ENCODE measurements around the gene PREX1.

PREX1 gene

DNA sequence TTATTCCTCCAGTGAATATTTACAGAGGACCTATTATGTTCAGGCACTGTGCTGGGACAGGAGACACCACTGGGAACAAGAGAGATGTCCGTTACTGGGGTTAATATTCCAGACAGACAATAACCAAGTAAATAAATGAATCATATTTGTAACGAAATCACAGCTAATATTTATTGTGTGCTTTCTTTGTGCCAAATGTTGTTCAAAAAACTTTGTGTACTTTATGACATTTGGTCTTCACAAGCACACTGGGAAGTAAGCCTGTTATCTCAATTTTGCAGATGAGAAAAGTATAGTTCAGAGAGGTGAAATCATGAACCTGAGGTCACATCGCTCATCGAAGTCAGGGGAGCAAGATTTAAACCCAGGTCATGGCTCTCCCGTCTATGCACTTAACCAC is 36.5 kb upstream of the PREX1 start:
- H3K4me3 ChIP-seq: no peak overlapping the region
- H3K4me1 ChIP-seq: peaks cover 46 to 72% (median 56%) of the 10 kb centered on the region in 10 experiments
- no peaks in the 10 kb centered on the region for H3K36me3 ChIP-seq
- no peaks in the 10 kb centered on the region for H4K20me1 ChIP-seq
- H3K9me3 ChIP-seq (replicated peaks in 1 of 11): no peaks in the 10 kb centered on the region
- no peak overlapping the region for H3K27ac ChIP-seq
- peak overlapping the region; percentile 26 to 83 (median 74) for H3K4me2 ChIP-seq
- peak overlapping the region in 2 of 11 experiments; percentile 25 to 31; a peak in 1 of 22 replicates for H3K9ac ChIP-seq
- no peak for TF ChIP-seq Cebpa-rat (IDR thresholded peaks at IDR 0.05)
- H3K27me3 ChIP-seq: no peaks in the 10 kb centered on the region

DNA sequence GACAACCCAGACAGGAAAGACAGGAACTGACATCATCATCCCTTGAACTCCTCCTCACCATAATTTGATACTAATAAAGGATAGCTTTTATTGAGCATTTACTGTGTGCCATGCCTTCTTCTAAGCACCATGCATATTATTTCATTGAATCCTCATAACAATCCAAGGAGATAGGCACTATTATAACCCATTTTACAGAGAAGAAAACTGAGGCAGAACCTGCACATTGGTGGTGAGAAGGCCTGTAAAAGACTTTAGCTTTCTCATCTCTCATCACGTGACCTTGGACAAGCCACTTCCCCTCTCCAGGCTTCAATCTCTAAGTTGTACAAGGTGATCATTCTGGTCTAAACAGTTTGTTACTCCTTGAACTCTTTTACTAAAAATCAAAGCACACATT is 34.5 kb upstream of the PREX1 start:
- no peaks in the 10 kb centered on the region for H3K36me3 ChIP-seq
- H3K9ac ChIP-seq: no peak overlapping the region
- H3K4me3 ChIP-seq: no peak overlapping the region
- no peaks in the 10 kb centered on the region for H3K9me3 ChIP-seq (replicated peaks in 1 of 11)
- peaks cover 58 to 85% (median 64%) of the 10 kb centered on the region in 10 experiments for H3K4me1 ChIP-seq
- no peaks in the 10 kb centered on the region for H4K20me1 ChIP-seq
- peak overlapping the region in 4 of 11 experiments; percentile 31 to 89 (median 77); a peak in 7 of 22 replicates for H3K4me2 ChIP-seq
- no peak for TF ChIP-seq Cebpa-rat (IDR thresholded peaks at IDR 0.05)
- no peak overlapping the region for H3K27ac ChIP-seq
- no peaks in the 10 kb centered on the region for H3K27me3 ChIP-seq

DNA sequence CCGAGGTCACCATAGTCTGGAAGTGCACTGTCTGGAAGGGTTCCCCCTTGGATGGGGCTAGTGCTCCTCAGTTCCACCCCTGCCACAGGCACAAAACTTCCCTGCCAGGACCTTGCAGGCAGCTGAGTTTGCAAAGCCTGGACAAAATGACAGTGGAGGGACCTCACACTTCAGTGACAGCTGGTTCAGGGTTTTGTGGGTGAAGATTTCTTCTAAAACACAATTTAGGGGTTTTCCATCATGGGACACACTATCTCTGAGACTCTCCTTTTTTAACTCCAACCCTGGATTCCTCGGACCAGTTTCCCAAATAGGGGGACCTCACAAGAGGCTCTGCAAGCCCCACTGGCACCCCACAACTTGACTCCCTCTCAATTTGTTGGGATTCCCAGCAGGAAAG is 33.6 kb upstream of the PREX1 start:
- Histone ChIP-seq H3K9ac (0 out of 22 replicates have a peak overlapping the region, but pooled peaks of 1 of the 11 experiments have one; percentile 32), H3K4me2 (peak overlapping the region in 7 of 11 experiments; percentile 23 to 89 (median 59); a peak in 8 of 22 replicates), H3K27me3 (no peaks in the 10 kb centered on the region), H3K9me3 (replicated peaks in 1 of 11) (no peaks in the 10 kb centered on the region), H3K27ac (no peak overlapping the region), H4K20me1 (no peaks in the 10 kb centered on the region), H3K4me1 (peaks cover 50 to 85% (median 60%) of the 10 kb centered on the region in 10 experiments), H3K36me3 (no peaks in the 10 kb centered on the region), H3K4me3 (no peak overlapping the region)
- TF ChIP-seq Cebpa-rat (IDR thresholded peaks at IDR 0.05): no peak

DNA sequence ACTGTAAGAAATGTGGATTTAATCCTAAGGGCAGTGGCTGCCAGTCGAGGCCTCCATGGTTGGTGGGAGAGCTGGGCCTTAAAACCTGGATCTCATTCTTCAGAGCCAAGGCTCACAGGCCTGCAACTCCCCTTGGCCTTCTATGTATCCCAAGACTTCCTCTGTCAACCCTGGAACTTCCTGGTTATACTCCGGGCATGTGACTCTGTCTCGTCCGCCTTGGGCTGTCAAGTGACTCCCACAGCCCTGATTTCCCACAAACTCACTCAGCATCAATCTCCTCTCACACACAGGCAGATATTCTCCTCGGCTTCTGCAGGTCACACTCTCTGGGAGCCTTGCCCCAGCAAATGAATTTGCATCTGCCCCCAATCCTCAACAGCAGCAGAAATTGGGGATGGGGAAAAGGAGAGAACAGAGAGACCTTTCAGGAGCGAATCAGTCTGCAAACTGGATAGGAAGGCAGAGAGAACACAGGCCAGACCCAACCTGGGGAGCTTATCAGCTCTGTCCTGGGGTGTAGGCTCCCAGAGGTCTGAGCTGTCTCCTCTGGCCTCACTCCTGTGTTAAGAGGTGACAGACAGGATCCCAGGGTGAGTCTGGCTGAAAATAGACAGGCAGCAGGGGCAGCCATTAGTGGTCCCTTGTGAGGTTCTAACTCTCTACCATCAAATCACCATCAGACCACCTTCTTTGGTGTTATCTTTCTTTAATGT is 30.4 kb upstream of the PREX1 start:
- Histone ChIP-seq H3K4me1 (peaks cover 30 to 91% (median 48%) of the 10 kb centered on the region in 10 experiments), H3K9me3 (replicated peaks in 1 of 11) (peaks cover 0 to 3% (median 0%) of the 10 kb centered on the region in 11 experiments; a peak in 2 of 22 replicates), H3K9ac (peak overlapping the region in 2 of 11 experiments; percentile 49 to 79; a peak in 3 of 22 replicates), H3K4me2 (peak overlapping the region in 4 of 11 experiments; percentile 70 to 89 (median 79); a peak in 7 of 22 replicates), H3K27me3 (no peaks in the 10 kb centered on the region), H3K36me3 (no peaks in the 10 kb centered on the region), H4K20me1 (no peaks in the 10 kb centered on the region), H3K4me3 (no peak overlapping the region), H3K27ac (peak overlapping the region in 8 of 11 experiments; percentile 4 to 84 (median 44); a peak in 10 of 22 replicates)
- TF ChIP-seq Cebpa-rat (IDR thresholded peaks at IDR 0.05): no peak

DNA sequence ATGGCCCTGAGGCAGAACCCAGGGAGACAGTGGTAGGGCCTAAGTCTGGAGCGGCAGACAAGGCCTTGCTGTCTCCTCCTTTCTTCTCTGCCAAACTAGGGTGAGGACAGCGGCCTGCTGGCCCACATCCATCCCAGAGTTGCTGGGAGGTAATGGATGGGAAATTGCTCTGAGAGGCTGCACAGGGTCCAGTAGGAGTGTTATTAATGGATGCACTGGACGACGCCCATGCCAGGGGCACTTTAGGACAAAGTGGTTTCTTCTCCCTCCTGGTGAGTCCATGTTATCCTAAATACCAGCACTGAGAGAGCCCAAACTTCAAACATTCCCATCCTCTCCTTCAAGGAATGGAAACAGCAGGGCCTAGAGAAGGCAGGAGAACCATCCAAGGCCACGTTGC is 28.3 kb upstream of the PREX1 start:
- no peaks in the 10 kb centered on the region for H3K27me3 ChIP-seq
- H3K9me3 ChIP-seq (replicated peaks in 1 of 11): peaks cover 0 to 13% (median 0%) of the 10 kb centered on the region in 11 experiments; a peak in 5 of 22 replicates
- peaks cover 22 to 77% (median 42%) of the 10 kb centered on the region in 10 experiments for H3K4me1 ChIP-seq
- H3K9ac ChIP-seq: peak overlapping the region in 1 of 11 experiments; percentile 20; a peak in 3 of 22 replicates
- peak overlapping the region in 6 of 11 experiments; percentile 32 to 89 (median 72); a peak in 12 of 22 replicates for H3K4me2 ChIP-seq
- H4K20me1 ChIP-seq: no peaks in the 10 kb centered on the region
- no peak for TF ChIP-seq Cebpa-rat (IDR thresholded peaks at IDR 0.05)
- H3K27ac ChIP-seq: peak overlapping the region in 5 of 11 experiments; percentile 6 to 84 (median 23); a peak in 5 of 22 replicates
- no peak overlapping the region for H3K4me3 ChIP-seq
- H3K36me3 ChIP-seq: no peaks in the 10 kb centered on the region

DNA sequence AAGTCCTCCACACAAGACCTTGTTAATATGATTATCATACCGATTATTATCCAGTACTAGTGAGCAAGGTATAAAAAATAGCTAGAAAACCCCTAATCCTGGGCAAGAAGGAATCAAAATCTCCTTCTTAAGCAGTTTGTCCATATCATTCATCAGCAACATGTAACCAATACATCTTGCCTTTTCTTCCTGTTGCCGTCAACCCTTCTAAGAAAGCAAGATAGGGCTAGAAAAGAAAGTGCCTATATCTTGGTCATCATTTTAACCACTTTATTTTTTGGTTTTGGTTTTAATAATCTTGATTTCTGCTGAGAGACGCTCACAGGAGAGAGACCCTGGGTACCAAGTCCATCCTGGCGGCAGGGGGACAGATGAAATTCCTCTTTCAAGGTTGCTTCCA is 27.2 kb upstream of the PREX1 start:
- Histone ChIP-seq H3K4me1 (peaks cover 11 to 66% (median 31%) of the 10 kb centered on the region in 10 experiments), H3K9ac (no peak overlapping the region), H3K27me3 (no peaks in the 10 kb centered on the region), H3K9me3 (replicated peaks in 1 of 11) (peaks cover 0 to 13% (median 0%) of the 10 kb centered on the region in 11 experiments; a peak in 5 of 22 replicates), H4K20me1 (no peaks in the 10 kb centered on the region), H3K36me3 (no peaks in the 10 kb centered on the region), H3K4me3 (no peak overlapping the region), H3K27ac (no peak overlapping the region), H3K4me2 (peak overlapping the region in 2 of 11 experiments; percentile 84 to 89; a peak in 2 of 22 replicates)
- no peak for TF ChIP-seq Cebpa-rat (IDR thresholded peaks at IDR 0.05)

DNA sequence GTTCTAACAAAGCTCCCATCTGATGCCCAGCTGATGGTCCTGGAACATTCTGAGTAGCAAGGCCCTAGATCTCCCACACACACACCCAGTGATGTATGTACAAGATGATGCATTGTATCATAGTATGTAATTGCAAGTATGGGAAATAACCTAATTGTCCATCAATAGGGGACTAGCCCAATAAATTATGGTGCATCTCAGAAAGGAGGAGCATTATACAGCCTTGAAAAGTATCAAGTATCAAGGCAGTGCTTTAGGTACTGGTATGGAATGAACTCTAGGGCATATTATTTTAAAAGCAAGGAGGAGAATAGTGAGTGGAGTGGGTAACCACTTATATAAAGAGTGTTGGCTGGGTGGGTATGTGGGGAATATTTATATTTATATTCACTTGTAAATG is 24.8 kb upstream of the PREX1 start:
- TF ChIP-seq Cebpa-rat (IDR thresholded peaks at IDR 0.05): no peak
- H3K9me3 ChIP-seq (replicated peaks in 1 of 11): peaks cover 0 to 13% (median 0%) of the 10 kb centered on the region in 11 experiments; a peak in 5 of 22 replicates
- no peaks in the 10 kb centered on the region for H4K20me1 ChIP-seq
- peaks cover 0 to 43% (median 14%) of the 10 kb centered on the region in 10 experiments; a peak in 13 of 20 replicates for H3K4me1 ChIP-seq
- no peak overlapping the region for H3K9ac ChIP-seq
- no peak overlapping the region for H3K4me2 ChIP-seq
- no peaks in the 10 kb centered on the region for H3K27me3 ChIP-seq
- H3K4me3 ChIP-seq: no peak overlapping the region
- no peaks in the 10 kb centered on the region for H3K36me3 ChIP-seq
- H3K27ac ChIP-seq: no peak overlapping the region

DNA sequence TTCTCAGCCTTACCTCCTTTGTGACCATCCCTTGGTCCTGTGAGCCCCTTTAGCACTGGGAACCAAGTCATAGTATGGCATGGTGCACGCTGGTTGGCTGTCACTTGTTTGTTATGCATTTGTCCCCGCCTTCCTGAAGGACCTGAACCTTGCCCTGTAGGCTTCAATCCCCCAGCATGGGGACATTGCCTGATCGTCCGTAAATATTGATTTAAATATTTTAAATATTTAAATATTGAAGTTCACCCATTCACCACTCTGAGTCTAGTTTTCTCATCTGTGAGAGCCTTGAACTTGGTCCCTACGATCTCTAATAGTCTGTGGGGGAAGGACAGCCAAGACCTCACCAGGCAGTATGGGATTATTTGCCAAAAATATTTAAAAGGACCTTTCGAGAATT is 23.8 kb upstream of the PREX1 start:
- no peaks in the 10 kb centered on the region for H3K27me3 ChIP-seq
- peaks cover 0 to 13% (median 0%) of the 10 kb centered on the region in 11 experiments; a peak in 5 of 22 replicates for H3K9me3 ChIP-seq (replicated peaks in 1 of 11)
- H4K20me1 ChIP-seq: no peaks in the 10 kb centered on the region
- no peak overlapping the region for H3K4me3 ChIP-seq
- no peak overlapping the region for H3K4me2 ChIP-seq
- no peak overlapping the region for H3K27ac ChIP-seq
- TF ChIP-seq Cebpa-rat (IDR thresholded peaks at IDR 0.05): no peak
- no peaks in the 10 kb centered on the region for H3K36me3 ChIP-seq
- peaks cover 6 to 43% (median 14%) of the 10 kb centered on the region in 10 experiments for H3K4me1 ChIP-seq
- H3K9ac ChIP-seq: no peak overlapping the region

DNA sequence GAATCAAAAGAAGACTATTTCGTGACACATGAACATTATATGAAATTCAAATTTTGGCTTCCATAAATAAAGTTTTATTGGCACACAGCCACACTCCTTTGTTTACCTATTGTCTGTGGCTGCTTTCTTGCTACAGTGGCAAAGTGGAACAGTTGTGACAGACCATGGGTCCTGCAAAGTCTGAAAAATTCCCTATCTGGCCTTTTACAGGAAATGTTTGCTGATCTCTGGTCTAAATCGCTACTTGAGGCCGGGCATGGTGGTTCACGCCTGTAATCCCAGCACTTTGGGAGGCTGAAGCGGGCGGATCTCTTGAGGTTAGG is 23.1 kb upstream of the PREX1 start:
- Histone ChIP-seq H3K4me2 (no peak overlapping the region), H3K9ac (no peak overlapping the region), H3K9me3 (replicated peaks in 1 of 11) (peaks cover 0 to 13% (median 0%) of the 10 kb centered on the region in 11 experiments; a peak in 5 of 22 replicates), H3K4me1 (peaks cover 12 to 43% (median 14%) of the 10 kb centered on the region in 10 experiments), H3K27ac (no peak overlapping the region), H3K27me3 (no peaks in the 10 kb centered on the region), H3K4me3 (no peak overlapping the region), H3K36me3 (no peaks in the 10 kb centered on the region), H4K20me1 (no peaks in the 10 kb centered on the region)
- TF ChIP-seq Cebpa-rat (IDR thresholded peaks at IDR 0.05): no peak
